DMS53 (cell line): ENCODE measurements around the gene CAMKK2.
"Not testable (repeated sequence)": the region's sequence is repeated elsewhere in the genome, so short reads cannot be mapped to it uniquely, and the experiment has no call there.

Source experiments
- DNase-seq: peaks from one replicate; lab custom pipeline; 2025; lab: John Stamatoyannopoulos, UW

CAMKK2 gene

DNA sequence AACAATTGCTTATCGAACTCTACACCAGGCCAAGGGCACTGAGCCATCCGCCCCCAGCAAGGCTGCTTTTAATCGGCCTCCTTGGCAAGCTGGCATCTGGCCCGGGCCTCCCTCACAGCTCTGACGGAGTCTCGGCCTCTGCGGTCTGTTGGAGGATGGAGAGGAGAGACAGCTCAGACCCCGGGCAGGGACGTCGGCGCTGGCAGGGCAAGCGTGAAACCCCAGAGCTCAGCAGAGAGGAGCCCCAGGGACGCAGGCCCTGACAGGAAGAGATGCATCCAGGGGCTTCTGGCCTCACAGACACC is 17.5 kb downstream of the CAMKK2 start:
- no peak for DNase-seq

DNA sequence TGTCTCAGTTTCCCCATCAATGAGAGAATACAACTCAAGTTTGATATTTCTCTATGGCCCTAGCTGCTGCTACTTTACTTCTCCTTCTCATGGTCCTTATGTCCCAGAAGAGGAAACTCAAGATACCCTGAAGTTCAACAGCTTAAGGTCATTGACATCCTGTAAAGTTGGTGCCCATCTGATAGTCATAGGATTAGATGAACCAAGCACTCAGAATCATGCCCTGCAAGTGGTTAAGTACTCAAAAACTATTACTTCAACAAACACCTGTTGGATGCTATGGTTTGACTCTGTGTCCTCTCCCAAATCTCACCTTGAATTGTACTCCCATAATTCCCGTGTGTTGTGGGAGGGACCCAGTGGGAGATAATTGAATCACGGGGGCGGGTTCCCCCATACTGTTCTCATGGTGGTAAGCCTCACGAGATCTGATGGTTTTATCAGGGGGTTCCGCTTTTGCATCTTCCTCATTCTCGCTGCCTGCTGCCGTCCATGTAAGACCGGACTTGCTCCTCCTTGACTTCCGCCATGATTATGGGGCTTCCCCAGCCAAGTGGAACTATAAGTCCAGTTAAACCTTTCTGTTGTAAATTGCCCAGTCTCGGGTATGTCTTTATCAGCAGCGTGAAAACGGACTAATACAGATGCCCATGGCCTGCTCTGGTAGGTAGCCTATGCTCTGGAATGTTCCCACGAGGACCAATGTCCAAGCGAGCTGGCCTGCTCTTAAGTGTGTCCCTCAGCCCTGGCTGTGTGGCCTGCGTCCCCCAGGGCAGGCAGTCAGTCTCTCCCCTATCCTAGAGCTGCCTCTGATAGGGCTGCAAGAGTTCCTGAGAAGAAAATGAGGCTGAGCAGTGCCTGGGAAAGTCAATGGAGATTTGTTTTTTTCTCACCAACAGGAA is 18.1 kb downstream of the CAMKK2 start:
- no peak for DNase-seq

DNA sequence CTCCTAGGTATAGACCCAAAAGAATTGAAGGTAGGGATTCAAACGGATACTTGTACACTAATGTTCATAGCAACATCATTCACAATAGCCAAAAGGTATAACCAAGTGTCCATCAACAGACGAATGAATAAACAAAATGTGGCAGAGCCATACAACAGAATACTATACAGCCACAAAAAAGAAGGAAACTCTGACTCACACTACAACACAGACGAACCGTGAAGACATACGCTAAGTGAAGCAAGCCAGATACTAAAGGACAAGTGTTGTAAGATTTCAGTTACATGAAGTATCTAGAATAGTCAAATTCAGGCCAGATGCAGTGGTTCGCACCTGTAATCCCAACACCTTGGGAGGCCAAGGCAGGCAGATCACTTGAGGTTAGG is 19.1 kb downstream of the CAMKK2 start:
- DNase-seq, result no peak

DNA sequence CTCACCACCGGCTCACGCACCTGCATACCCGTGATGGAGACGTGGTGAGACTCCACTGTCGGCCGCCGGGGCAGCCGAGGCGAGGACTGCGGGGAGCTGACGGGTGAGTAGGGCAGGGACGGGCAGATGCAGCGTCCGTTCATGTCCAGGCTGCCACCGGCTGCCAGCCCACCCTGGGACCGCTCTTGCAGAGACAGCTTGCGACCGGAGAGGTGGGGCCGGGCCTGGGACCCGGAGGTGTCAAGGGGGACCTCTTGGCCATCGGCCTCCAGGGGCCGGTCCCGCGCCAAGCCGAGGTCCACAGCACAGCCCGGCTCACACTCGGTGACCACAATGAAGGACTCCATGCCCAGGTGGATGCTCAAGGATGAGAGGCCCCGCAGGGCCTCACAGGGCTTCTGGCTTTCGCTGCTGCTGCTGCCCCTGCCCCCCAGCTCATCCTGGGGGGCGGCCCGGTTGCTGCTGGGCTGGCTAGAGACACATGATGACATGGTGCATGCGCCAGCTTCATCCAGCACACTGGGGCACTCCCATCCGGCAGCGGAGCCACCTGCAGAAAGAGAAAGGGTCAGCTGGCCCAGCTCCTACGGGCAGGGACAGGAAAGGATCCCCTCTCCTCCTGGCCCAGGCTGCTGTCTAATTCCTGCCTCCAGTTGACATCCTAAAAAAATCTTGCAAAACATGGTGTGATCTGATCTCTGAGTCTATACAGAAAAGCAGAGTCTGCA is 22.3 kb downstream of the CAMKK2 start:
- DNase-seq, result no peak

DNA sequence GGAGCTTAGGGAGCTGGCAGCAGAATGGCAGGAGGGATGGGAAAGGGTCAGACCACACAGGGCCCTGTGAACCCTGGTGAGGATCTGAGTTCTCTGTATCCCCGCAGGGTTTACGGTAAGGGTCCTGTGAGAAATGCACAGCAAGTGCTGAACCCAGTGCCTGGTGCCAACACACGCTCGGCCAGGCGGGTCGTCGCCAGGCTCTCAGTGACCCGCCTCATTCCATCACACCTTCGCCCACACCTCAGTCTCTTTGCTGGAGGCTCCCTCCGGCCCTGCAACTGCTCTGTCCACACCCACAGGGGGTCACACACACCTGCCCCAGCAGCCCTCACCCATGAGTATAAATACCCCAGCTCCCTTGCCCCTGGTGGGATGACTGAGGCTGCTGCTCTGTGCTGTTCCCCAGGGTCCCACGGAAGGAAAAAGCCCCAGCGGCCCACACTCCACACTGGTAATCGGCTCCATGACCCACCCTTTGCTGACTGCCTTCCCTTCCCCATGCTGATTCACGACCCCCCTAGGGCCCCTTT is 23.1 kb downstream of the CAMKK2 start:
- no peak for DNase-seq

DNA sequence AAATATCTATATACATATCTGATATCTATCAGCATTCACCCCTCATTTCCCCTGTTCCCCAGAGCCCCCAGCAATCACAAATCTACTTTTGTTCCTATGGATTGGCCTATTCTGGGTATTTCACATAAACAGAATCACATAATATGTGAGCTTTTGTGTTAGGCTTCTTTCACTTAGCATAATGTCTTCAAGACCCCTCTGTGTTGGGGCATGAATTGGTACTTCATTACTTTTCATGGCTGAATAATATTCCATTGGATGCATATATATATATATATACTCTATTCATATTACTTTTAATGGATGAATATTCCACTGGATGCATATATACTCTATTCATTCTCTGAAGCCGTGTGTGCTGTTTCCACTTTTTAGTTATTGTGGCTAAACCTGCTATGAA is 28.7 kb downstream of the CAMKK2 start:
- no peak for DNase-seq

DNA sequence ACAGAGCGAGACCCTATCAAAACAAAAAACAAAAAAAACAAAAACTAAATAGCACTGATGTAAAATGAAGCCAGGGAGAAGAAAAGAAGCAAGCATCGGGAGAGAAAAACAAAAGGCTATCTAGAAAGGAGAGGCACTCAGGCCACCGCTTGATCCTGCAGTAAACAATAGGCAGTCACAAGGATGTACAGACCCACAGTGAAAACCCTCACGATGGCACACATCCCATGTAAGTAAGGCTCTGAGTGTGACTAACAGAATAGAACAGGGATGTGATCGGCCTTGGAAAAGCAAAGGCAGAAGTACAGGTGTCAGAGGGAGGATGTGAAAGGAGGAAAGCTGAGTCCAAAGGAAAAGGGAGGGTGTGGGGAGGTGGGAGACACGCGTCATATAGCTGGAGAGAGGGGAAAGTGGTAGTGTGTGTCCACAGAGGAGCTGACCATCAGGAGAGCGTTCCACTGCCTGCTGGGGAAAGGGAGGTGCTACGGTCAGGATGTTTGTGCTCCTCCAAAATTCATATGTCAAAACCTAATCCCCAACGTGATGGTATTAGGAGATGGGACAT is 31.5 kb downstream of the CAMKK2 start:
- DNase-seq, result no peak

DNA sequence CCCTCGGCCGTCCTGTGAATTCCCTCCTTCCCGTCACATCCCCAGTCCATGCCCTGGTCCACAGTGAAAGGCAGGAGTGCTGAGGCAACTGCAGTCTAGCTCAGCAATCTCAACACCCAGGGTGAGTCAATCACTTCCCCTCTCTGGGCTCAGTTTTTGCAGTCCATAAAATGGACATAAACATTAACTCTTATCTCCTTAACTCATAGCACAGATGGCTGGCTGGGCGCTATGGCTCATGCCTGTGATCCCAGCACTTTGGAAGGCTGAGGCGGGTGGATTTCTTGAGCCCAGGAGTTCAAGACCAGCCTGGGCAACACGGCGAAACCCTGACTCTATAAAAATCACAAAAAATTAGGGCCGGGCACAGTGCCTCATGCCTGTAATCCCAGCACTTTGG is 32.4 kb downstream of the CAMKK2 start:
- no peak for DNase-seq

DNA sequence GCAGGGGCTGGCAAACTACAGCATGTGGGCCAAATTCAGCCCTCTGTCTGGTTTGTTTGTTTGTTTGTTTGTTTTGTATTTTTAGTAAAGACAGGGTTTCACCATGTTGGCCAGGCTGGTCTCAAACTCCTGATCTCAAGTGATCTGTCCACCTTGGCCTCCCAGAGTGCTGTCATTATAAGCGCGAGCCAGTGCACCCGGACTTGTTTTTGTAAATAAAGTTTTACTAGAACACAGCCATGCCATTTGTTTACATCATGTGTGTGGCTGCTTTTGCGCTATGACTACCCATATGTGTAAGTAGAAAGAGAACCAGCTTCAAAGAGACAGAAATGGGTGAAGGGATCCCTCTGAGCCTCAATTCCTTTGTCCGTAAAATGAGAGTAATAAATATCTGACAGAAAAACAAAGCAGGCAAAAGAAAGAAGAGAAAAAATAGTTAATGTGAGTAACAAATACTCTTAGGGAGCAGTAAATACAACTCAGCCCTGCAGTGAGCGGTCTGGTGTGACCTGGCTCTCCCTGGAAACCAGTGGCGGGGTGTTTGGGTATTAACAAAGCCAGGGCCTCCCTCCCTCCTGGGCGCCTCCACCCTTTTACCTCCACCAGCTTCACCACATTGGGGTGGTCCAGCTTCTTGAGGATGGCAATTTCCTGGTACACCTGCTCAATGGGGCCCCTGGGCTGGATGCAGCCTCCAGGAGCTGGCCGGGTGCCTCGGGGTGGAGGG is 33.1 kb downstream of the CAMKK2 start:
- DNase-seq, result no peak

DNA sequence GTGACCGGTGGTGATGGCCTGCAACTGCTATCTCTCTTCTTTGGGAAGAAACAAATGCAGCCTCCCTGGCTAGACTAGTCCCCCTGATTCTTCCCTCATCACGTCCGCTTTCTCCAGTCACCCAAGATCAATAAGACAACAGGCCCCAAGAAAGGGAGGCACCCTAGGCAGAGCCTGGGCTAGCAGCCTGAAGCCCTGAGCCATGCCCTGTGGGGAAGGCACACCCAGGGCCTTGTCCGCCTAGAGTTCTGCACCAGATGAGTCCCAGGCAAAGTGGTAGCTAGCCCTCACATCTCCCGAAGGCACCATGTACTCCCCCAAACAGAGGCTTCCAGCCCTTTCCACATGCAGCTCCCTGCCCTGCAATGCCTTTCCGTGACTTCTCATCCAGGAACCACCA is 35.1 kb downstream of the CAMKK2 start:
- DNase-seq, result no peak

DNA sequence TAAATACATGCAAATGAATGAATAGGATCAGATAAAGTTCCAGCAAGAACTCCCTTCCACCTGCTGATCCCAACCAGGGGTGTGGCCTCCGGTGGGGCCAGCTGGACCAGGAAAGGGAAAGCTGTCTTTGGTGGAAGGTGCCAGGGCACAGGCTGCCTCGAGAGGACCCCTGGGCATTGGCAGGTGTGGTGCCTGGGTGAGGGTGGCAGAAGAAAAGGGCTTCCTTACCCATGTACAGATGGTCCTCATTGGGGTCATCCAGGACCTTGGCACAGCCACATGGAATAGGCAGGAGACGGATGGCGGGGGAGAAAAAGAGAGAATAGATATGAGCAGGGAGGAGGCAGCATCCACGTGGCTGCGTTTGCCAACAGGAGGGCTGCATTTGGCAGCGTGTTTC is 36.4 kb downstream of the CAMKK2 start:
- no peak for DNase-seq

DNA sequence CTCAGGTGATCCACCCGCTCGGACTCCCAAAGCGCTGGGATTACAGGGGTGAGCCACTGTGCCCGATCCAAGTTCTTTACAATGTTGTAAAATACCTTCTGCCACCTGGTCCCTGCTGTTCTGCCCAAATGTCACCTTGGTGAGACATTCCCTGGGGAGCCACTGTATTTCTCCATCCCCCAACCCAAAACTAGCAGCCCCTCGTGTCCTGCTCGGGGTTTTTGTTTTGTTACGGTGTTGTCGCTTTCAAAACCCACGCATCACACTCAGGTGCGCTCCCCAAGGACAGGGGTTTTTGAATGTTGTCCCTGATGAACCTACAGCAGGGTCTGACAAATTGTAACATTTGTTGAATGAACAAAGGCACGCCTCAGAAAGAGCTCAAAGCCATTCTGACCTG is 37.4 kb downstream of the CAMKK2 start:
- no peak for DNase-seq

DNA sequence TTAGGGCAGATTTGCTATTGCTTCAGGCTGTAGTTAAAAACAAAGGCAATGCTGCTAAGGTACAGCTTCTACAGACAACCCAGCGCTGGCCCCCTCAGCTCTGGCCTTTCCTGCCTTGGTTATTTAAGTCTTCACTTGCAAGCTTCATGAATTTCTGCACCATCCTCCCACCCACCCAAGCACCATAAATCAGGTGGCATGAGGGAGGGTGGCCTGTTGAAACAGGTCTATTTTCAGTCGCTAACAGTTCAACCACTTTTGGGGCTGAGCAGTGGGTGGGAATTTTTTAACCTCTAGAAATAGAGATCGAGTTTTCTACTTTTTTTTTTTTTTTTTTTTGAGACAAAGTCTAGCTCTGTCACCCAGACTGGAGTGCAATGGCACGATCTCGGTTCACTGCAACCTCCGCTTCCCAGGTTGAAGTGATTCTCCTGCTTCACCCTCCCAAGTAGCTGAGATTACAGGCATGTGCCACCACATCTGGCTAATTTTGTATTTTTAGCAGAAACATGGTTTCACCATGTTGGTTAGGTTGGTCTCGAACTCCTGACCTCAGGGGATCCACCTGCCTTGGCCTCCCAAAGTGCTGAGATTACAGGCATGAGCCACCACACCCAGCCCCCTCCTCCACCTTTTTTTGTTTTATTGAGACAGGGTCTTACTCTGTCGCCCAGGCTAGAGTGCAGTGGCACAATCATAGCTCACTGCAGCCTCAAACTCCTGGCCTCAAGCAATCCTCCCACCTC is 38.6 kb downstream of the CAMKK2 start:
- DNase-seq, result not testable (repeated sequence)

DNA sequence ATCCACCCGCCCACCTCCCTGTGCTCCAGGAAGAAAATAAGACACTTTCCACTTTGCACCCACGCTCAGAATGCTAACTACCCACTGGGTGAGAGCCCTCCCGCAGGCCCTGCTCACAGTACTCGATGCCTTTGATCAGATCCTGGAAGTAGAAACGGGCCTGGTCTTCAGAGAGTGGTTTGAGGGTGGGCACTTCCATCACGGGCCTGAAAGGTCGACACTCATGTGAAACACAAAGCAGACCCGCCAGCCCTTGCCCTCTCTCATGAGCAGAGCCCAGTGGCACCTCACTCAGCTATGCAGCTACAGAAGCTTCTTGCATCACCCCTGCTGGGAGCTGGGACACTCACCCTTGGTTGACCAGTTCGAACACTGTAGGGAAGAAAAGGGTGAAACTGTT is 41.1 kb downstream of the CAMKK2 start:
- no peak for DNase-seq

DNA sequence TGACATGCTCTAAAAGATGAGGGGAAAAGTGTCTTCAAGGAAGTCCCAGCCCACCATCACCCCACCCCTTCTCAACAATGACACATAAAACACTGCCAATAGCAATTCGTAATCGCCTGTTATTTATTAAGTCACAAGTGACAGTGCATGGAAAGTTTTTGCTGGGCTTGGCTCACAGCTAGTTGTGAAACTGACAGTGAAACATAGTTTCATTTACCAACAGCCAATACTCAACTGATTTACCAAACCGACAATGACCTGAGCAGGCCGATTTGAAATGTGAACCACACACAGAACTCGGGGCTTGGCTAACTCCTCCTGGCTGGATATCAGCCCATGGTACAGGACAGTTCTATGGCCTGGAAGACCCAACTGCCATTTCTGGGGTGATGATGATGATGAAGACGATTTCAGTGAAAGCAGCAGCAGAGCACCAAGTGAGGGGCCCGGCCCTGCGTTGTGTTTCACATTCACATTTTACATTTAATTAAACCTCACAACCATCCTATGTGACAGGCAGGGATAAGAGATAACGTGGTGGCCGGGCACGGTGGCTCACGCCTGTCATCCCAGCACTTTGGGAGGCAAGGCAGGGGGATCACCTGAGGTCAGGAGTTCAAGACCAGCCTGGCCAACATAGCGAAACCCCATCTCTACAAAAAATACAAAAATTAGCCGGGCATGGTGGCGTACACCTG is 42.7 kb downstream of the CAMKK2 start:
- DNase-seq, result no peak

DNA sequence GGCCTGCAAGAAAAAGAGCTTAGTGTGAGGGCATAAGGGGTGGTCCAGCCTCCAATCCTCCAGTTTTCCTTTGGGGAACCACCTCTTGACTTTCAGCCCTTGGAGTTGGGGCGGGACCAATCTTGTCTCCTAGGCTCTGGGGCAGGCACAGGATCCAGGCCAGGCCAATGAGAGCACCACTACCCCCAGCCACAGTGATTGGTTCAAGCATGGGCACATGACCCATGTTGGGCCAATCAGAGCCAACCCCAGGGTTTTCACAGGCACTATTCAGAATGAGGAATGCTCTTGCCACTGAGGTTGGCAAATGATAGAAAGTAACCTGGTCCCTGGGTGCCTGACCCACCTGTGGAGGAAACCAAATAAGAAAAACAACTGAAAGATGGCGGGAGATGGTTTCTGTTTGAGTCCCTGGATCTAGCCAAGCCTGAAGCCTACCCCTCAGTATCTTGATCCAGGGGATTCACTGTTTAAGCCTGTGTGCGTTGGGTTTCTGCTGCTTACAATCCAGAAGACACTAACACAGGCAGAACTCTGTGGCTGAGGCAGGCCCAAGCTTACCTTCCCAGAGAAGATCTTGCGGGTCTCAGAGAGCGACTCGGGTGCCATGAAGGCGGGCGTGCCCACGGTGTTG is 43.7 kb downstream of the CAMKK2 start:
- no peak for DNase-seq

DNA sequence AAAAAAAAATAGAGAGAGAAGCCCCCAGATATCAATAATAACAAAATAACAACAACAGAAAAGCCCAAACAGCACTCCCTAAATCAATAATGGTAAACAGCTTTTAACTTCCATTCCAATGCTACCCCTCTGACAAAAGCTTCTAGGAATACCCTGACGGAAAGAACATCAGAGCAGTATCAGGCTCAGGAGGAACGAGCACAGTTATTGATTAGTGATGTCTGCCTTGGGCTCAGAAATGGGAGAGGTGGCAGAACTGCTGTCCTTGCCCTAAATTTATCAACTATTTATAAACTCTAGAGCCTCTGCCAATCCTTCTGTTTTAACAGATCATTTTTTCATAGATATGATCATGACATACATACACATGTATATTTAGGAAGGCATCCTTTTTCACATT is 44.7 kb downstream of the CAMKK2 start:
- DNase-seq, result no peak

DNA sequence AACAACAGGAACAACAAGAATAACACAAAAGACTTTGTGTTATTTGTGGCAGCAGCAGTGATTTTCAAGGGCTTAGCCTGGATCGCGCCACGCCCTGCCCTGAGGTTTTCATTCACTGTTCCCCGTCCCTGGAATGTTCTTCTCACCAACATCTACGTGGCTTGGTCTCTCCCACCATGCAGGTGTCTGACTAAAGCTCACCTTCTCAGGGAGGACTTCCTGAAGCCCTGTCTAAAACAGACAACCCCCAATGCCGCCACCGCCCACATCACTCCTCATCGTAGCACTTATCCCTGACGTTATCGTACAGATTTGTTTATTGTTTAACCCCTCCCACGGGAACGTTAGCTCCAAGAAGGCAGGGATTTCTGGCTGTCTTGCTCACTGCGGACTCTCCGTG is 46.1 kb downstream of the CAMKK2 start:
- DNase-seq, result no peak

DNA sequence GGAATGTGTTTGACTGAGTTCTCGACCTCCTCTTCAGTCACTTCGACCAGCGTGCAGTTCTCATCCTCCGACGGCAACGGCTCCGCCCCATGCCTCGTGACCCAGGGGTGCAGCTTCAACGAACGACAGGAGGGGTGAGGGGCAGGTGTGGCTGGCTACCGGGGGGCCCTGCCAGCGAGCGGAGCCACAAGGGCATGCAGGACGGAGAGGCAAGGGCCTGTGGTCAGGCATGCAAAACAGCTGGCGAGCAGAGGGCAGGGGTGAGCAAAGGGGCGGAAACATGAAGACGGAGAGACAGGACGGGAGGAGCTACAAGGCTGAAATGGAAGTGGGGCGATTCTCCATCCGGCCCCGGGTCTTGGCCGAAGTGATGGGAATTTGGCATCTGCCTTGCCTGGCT is 47.9 kb downstream of the CAMKK2 start:
- no peak for DNase-seq

DNA sequence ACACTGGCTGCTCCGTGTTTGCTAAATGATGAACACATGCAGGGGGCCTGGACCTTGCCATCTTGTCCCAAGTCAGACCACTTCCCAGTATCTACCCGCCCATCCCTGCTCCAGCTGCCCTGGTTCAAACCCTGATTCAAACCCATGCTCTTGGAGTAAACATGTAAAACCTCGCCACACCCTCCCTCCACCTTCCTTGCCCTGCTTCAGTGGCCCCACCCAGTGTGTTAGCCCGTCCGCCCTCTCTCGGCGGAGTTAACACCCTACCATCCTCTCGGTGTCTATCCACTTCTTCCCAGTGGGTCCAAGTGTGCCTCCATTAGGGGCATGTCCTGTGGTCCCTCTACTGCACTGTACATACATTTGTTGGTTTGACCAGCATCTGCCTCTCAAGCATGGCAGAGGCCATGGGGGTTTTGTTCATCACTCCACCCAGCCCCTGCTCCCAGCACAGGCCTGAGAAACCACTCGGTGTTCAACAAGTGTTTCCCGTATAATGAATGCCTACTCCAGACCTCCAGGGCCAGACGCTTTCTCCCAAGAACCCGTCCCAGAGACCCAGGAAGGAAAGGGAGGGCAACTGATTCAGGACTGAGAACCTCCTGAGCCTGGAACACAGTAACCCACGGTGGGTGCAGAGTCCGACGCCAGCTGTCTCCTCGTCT is 49.5 kb downstream of the CAMKK2 start:
- DNase-seq, result no peak
